ENCODE data around the gene TENT4B. TPM values are rescaled to one million over a fixed set of nuclear protein-coding genes. Genes with fewer than 3 reads are reported as not detected.
"Not testable (repeated sequence)": the region's sequence is repeated elsewhere in the genome, so short reads cannot be mapped to it uniquely, and the experiment has no call there.

Gene TENT4B
- total and polyA plus RNA-seq, 2 experiments from 2014 or later, result 6.2 to 15.0 TPM

- Histone ChIP-seq H3K4me1 (ENCODE audit: low read depth) (peaks cover 19% of the 10 kb centered on the region), H3K36me3 (no peaks in the 10 kb centered on the region), H3K4me3 (no peak overlapping the region), H3K9me3 (ENCODE audit: low read depth) (no peaks in the 10 kb centered on the region), H3K27ac (peak overlapping the region; percentile 47), H3K27me3 (no peaks in the 10 kb centered on the region)
- no peak for DNase-seq (ENCODE audit: low read depth in 1 of 2, low spot score in 1 of 2)
- TF ChIP-seq, protein P1, sequence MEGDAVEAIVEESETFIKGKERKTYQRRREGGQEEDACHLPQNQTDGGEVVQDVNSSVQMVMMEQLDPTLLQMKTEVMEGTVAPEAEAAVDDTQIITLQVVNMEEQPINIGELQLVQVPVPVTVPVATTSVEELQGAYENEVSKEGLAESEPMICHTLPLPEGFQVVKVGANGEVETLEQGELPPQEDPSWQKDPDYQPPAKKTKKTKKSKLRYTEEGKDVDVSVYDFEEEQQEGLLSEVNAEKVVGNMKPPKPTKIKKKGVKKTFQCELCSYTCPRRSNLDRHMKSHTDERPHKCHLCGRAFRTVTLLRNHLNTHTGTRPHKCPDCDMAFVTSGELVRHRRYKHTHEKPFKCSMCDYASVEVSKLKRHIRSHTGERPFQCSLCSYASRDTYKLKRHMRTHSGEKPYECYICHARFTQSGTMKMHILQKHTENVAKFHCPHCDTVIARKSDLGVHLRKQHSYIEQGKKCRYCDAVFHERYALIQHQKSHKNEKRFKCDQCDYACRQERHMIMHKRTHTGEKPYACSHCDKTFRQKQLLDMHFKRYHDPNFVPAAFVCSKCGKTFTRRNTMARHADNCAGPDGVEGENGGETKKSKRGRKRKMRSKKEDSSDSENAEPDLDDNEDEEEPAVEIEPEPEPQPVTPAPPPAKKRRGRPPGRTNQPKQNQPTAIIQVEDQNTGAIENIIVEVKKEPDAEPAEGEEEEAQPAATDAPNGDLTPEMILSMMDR (IDR thresholded peaks at IDR 0.05; ENCODE audit: low read depth, low read length), result no peak
Observed at GRCh38 chr16:50166511-50167500, 13.7 kb downstream of the TENT4B start.

DNA sequence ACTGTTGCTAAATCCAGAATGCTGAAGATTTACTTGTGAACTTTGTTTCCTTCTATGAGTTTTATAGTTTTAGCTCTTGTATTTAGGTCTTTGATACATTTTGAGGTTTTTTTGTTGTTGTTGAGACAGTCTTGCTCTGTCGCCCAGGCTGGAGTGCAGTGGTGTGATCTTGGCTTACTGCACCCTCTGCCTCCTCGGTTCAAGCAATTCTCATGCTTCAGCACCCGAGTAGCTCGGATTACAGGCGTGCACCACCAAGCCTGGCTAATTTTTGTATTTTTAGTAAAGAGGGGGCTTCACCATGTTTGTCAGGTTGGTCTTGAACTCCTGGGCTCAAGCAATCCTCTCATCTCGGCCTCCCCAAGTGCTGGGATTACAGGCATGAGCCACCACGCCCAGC, 14.4 kb downstream of the TENT4B start:
- Histone ChIP-seq H3K36me3 (no peaks in the 10 kb centered on the region), H3K27ac (no peak overlapping the region), H3K4me1 (ENCODE audit: low read depth) (peaks cover 19% of the 10 kb centered on the region), H3K27me3 (no peaks in the 10 kb centered on the region), H3K4me3 (no peak overlapping the region), H3K9me3 (ENCODE audit: low read depth) (no peaks in the 10 kb centered on the region)
- TF ChIP-seq, protein P1 (IDR thresholded peaks at IDR 0.05; ENCODE audit: low read depth, low read length), result no peak
- no peak for DNase-seq (ENCODE audit: low read depth in 1 of 2, low spot score in 1 of 2)

GRCh38 chr16:50169555-50170096, 16.5 kb downstream of the TENT4B start:
- H3K27me3 ChIP-seq, result no peaks in the 10 kb centered on the region
- H3K36me3 ChIP-seq, result no peaks in the 10 kb centered on the region
- peaks cover 19% of the 10 kb centered on the region for H3K4me1 ChIP-seq (ENCODE audit: low read depth)
- TF ChIP-seq, protein P1 (IDR thresholded peaks at IDR 0.05; ENCODE audit: low read depth, low read length), result no peak
- H3K4me3 ChIP-seq, result no peak overlapping the region
- no peaks in the 10 kb centered on the region for H3K9me3 ChIP-seq (ENCODE audit: low read depth)
- peak overlapping the region; percentile 83 for H3K27ac ChIP-seq
- DNase-seq (ENCODE audit: low read depth in 1 of 2, low spot score in 1 of 2), result peak in 1 of 2 donors; percentile 70

GRCh38 chr16:50171773-50172172, 18.7 kb downstream of the TENT4B start:
- H3K36me3 ChIP-seq; DNase-seq (ENCODE audit: low read depth in 1 of 2, low spot score in 1 of 2); H3K9me3 ChIP-seq (ENCODE audit: low read depth); H3K4me3 ChIP-seq; H3K27me3 ChIP-seq; H3K27ac ChIP-seq: not testable (repeated sequence)
- H3K4me1 ChIP-seq (ENCODE audit: low read depth), result peaks cover 14% of the 10 kb centered on the region

- peaks cover 14% of the 10 kb centered on the region for H3K4me1 ChIP-seq (ENCODE audit: low read depth)
- DNase-seq (ENCODE audit: low read depth in 1 of 2, low spot score in 1 of 2), result no peak
- H3K9me3 ChIP-seq (ENCODE audit: low read depth), result no peaks in the 10 kb centered on the region
- H3K4me3 ChIP-seq, result no peak overlapping the region
- H3K27ac ChIP-seq, result no peak overlapping the region
- TF ChIP-seq, protein P1 (IDR thresholded peaks at IDR 0.05; ENCODE audit: low read depth, low read length), result no peak
- no peaks in the 10 kb centered on the region for H3K27me3 ChIP-seq
- no peaks in the 10 kb centered on the region for H3K36me3 ChIP-seq
Observed at GRCh38 chr16:50172195-50172922, 19.3 kb downstream of the TENT4B start.
